Right lobe of liver (tissue), 6 donors: ENCODE results near the gene COMT. TPM values are rescaled to one million over a fixed set of nuclear protein-coding genes. Genes with fewer than 3 reads are reported as not detected.
"Not testable (repeated sequence)": the region's sequence is repeated elsewhere in the genome, so short reads cannot be mapped to it uniquely, and the experiment has no call there.

Source experiments
- ATAC-seq, 4 donors: fragments of 200-7000 bp; cut with Tn5 transposase; one replicate each; pipeline ENCODE4 v1.9.1; 2020; ENCODE audit warnings: mild to moderate bottlenecking in 4 of 4, moderate library complexity in 4 of 4
- DNase-seq, 3 donors: peaks; one replicate each; pipeline ENCODE4 v3.0.0-alpha.2; 2020
- H3K27ac ChIP-seq, 3 donors: fragments of 200-600 bp; one replicate each; pipeline ENCODE4 v1.8.0; 2022
- H3K27me3 ChIP-seq, 2 donors: fragments of 200-600 bp; one replicate each; pipeline ENCODE4 v1.8.0; 2022
- H3K36me3 ChIP-seq, 4 donors: fragments of 200-600 bp; sonication (generic) in 1 of 4; one replicate each; pipeline versions ENCODE4 v1.5.1 to v1.8.0; 2017 to 2022; ENCODE audit warnings: control low read depth in 1 of 4
- H3K4me1 ChIP-seq, 4 donors: fragments of 200-600 bp; sonication (generic) in 1 of 4; one replicate each; pipeline versions ENCODE4 v1.5.1 to v1.8.0; 2017 to 2022; ENCODE audit warnings: control low read depth in 1 of 4
- H3K4me3 ChIP-seq, 3 donors: fragments of 200-600 bp; one replicate each; pipeline ENCODE4 v1.8.0; 2022
- H3K9me3 ChIP-seq, 4 donors: fragments of 200-600 bp; sonication (generic) in 1 of 4; one replicate each; pipeline versions ENCODE4 v1.5.1 to v1.8.0; 2017 to 2022; ENCODE audit warnings: control low read depth in 1 of 4
- POLR2A ChIP-seq: fragments of 450-650 bp; IDR thresholded peaks from one replicate; pipeline ENCODE4 v1.6.1; 2017; ENCODE audit warnings: antibody characterized with exemption, mild to moderate bottlenecking
- WGBS: methylation state at CpG from one replicate; pipeline ENCODE4 v1.1.6; 2018; ENCODE audit warnings: low coverage, low lambda C conversion rate; ENCODE audit not compliant: insufficient coverage; ENCODE audit errors: missing lambda C conversion rate; 5-methylcytosine and 5-hydroxymethylcytosine counted together
- intact Hi-C, 2 donors: fragments of 100-400 bp; cut with DNase I; formaldehyde crosslinking; loops; one replicate each; pipeline versions ENCODE4 v1.11.2 to v1.14.1; 2022
- total RNA-seq, 6 experiments: library from RNA; depleted of rRNA in 2 of 6; stranded (reverse); fragments of >200 nt in 2 of 6; fragmentation: NEBNext Ultra II Directional in 3 of 6; extraction: Animal tissue kit (Norgen Biotek cat#: 25700) in 3 of 6; gene quantifications; one replicate each; pipeline versions ENCODE4 v1.1.0 to v1.2.4, GENCODE V29; 2016 to 2023
- TF ChIP-seq, protein P1 (sequence below), 4 donors: fragments of 200-600 bp in 3 of 4; fragments of 450-650 bp in 1 of 4; IDR thresholded peaks; one replicate each; pipeline versions ENCODE4 v1.5.1 to v1.8.0; 2016 to 2022; ENCODE audit warnings: antibody characterized with exemption in 4 of 4, mild to moderate bottlenecking in 2 of 4
- donor health status: DM: no; HTN: yes; CAD: no.
- donor health status: DM: no; HTN: no; CAD: no.
- donor health status: DM: no; HTN: no; CAD: no.
- donor health status: DM: no; HTN: yes; CAD: no.
- donor health status: DM: no; HTN: yes; CAD: no.

COMT gene
- total RNA-seq, 6 experiments from 2014 or later = 144 to 270 (median 200) TPM

DNA sequence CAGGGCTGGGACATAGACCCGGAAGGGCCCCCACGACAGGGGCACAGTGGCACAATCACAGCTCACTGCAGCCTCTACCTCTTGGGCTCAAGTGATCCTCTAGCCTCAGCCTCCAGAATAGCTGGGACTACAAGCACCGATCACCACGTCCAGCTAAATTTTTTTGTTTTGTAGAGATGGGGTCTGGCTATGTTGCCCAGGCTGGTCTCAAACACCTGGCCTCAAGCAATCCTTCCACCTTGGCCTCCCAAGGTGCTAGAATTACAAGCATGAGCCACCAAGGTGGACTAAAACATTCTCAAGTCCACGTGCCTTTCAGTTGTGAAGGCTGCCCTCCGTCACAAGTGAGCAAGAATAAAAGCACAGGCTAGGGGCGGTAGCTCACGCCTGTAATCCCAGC, 10.1 kb upstream of the COMT start:
- 97% methylated on average over 5 of the region's 8 CpGs for WGBS

DNA sequence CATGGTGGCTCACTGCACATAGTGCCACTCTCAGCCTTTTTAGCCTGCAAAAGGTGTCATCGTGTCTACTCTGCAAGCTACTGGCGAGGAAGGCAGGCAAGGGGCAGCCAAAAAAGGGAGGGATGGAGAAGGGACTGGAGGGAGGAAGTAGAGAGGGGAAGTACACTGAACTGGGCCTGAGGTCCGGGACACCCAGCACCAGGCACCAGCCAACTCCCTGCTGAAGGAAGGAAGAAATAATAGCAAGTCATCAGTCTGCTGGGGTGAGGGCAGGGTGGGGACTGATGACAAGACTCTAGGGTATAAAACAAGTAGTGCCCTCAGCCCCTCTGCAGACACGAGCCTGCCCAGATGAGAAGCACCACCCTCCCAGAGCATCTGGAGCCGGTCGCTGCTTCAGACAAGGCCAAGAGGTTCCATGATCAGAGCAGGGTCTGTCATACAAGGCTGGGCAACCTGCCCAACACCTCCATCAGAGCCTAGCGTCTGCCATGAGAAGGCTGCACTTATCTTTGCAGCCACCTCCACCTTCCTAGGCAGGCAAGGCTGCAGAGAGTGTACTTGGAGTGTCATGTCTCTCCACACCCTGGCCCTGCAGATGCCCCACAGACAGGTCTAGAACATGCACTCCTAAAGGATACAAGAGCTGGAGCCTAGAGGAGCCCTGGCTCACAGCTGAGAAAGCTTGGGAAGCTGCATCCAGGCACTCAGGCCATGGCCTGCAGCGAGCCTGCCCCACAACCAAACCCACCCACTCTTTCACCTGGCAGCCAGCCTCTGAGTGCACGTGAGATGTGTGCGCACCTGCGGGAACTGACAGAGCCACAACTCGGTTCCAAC, 9.0 kb upstream of the COMT start:
- Histone ChIP-seq H3K27me3 (no peaks in the 10 kb centered on the region), H3K4me3 (no peak overlapping the region), H3K9me3 (no peaks in the 10 kb centered on the region), H3K36me3 (peaks cover 0 to 3% (median 0%) of the 10 kb centered on the region in 4 donors), H3K4me1 (peaks cover 0 to 24% (median 7%) of the 10 kb centered on the region in 4 donors), H3K27ac (no peak overlapping the region)
- peak; percentile 48 to 74 (median 60) for ATAC-seq
- WGBS = 69% methylated on average over 9 of the region's 12 CpGs
- intact Hi-C loops = no loop called here
- TF ChIP-seq, protein P1, sequence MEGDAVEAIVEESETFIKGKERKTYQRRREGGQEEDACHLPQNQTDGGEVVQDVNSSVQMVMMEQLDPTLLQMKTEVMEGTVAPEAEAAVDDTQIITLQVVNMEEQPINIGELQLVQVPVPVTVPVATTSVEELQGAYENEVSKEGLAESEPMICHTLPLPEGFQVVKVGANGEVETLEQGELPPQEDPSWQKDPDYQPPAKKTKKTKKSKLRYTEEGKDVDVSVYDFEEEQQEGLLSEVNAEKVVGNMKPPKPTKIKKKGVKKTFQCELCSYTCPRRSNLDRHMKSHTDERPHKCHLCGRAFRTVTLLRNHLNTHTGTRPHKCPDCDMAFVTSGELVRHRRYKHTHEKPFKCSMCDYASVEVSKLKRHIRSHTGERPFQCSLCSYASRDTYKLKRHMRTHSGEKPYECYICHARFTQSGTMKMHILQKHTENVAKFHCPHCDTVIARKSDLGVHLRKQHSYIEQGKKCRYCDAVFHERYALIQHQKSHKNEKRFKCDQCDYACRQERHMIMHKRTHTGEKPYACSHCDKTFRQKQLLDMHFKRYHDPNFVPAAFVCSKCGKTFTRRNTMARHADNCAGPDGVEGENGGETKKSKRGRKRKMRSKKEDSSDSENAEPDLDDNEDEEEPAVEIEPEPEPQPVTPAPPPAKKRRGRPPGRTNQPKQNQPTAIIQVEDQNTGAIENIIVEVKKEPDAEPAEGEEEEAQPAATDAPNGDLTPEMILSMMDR (IDR thresholded peaks at IDR 0.05) = no peak
- TF ChIP-seq POLR2A = no peak
- peak in 2 of 3 donors; percentile 46 to 55 for DNase-seq

More for the DNA sequence above, 10.1 kb upstream of the COMT start:
- H3K27ac ChIP-seq = no peak overlapping the region
- no peaks in the 10 kb centered on the region for H3K27me3 ChIP-seq
- intact Hi-C loops = no loop called here
- TF ChIP-seq, protein P1 (IDR thresholded peaks at IDR 0.05) = no peak
- TF ChIP-seq POLR2A = no peak
- H3K4me1 ChIP-seq = peaks cover 0 to 15% (median 4%) of the 10 kb centered on the region in 4 donors
- DNase-seq (peak in 1 of 3 donors; percentile 11), ATAC-seq (no peak)
- no peaks in the 10 kb centered on the region for H3K9me3 ChIP-seq
- peaks cover 0 to 3% (median 0%) of the 10 kb centered on the region in 4 donors for H3K36me3 ChIP-seq
- H3K4me3 ChIP-seq = no peak overlapping the region

DNA sequence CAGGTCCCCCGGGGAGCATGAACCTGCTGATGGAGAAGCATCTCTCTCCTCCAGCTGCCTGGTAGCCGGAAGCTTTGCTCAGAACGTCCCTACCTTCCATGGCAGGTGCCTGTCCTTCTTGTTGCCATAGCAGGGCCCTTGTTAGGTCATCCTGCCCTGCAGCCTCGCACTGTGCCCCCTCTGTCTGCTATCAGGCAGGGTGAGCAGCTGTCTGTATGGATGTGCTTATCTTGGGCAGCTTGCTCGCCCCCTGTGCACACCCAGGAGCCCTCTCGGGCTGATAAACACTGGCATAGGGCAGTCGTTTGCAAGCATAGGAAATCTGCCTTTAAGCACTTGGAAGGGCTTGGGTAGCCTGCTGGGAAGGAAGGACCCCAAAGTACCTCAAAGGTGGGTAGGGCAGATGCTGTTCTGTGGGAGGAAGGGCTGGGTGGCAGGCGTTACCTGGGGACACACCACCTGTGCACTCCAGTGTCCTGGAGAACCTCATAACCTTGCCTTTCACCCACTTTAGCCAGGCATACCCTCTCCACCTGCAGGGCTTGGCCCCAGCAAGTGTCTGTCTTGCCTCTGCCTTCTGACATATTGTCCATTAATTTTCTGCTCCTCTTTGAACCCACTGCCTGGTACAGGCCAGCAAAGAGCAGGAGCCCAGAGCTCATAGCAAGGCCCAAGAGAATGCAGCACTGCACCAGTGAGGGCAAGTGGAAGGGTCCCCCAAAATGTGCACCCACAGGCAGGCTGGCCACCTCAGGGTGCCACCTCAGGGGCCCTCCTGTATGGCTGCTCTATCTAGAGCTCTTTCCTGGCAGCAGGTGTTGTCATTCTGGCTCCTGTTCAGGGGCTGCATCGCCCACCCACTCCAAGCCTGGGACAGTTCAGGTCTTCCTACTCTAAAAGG, 8.0 kb upstream of the COMT start:
- Histone ChIP-seq H3K27ac (no peak overlapping the region), H3K27me3 (no peaks in the 10 kb centered on the region), H3K4me3 (no peak overlapping the region), H3K4me1 (peaks cover 0 to 31% (median 11%) of the 10 kb centered on the region in 4 donors), H3K36me3 (no peaks in the 10 kb centered on the region), H3K9me3 (no peaks in the 10 kb centered on the region)
- 86% methylated on average over 4 of the region's 9 CpGs for WGBS
- ATAC-seq (no peak), DNase-seq (peak in 1 of 3 donors; percentile 39)
- TF ChIP-seq, protein P1 (IDR thresholded peaks at IDR 0.05) = no peak
- TF ChIP-seq POLR2A = no peak
- intact Hi-C loops = no loop called here

DNA sequence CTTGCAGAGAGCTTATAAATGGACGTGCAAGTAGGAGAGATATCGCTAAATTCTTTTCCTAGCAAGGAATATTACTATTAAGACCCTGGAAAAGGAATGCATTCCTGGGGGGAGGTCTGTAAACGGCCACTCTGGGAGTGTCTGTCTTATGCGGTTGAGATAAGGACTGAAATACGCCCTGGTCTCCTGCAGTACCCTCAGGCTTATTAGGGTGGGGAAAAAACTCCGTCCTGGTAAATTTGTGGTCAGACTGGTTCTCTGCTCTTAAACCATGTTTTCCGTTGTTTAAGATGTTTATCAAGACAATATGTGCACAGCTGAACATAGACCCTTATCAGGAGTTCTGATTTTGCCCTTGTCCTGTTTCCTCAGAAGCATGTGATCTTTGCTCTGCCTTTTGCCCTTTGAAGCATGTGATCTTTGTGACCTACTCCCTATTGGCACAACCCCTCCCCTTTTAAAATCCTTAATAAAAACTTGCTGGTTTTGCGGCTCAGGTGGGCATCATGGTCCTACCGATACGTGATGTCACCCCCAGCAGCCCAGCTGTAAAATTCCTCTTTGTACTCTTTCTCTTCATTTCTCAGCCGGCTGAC, 6.4 kb upstream of the COMT start:
- H3K4me1 ChIP-seq = peaks cover 0 to 44% (median 13%) of the 10 kb centered on the region in 4 donors
- intact Hi-C loops, ATAC-seq, H3K9me3 ChIP-seq, H3K36me3 ChIP-seq, H3K4me3 ChIP-seq, H3K27me3 ChIP-seq: not testable (repeated sequence)
- WGBS = 57% methylated on average over 9 of the region's 11 CpGs
- peak overlapping the region in 1 of 3 donors; percentile 14 for H3K27ac ChIP-seq
- DNase-seq = peak in 1 of 3 donors; percentile 3
